HEK293 (cell line): ENCODE data around the gene IER2.
"Not testable (repeated sequence)": the region's sequence is repeated elsewhere in the genome, so short reads cannot be mapped to it uniquely, and the experiment has no call there.

Source experiments
- ZNF133 ChIP-seq: fragments of 450-650 bp; formaldehyde crosslinking; IDR thresholded peaks from 2 replicates; pipeline ENCODE4 v1.5.1; 2016; ENCODE audit warnings: missing biosample characterization, missing genetic modification characterization
- ZNF274 ChIP-seq, 2 experiments: fragments of 200-500 bp in 1 of 2; fragments of 450-650 bp in 1 of 2; sonication (Bioruptor generic) in 1 of 2; formaldehyde crosslinking in 1 of 2; IDR thresholded peaks; 2 replicates each; pipeline versions ENCODE4 v1.5.1 to v1.6.1; 2014 to 2016; ENCODE audit warnings: borderline replicate concordance in 1 of 2, inconsistent platforms in 1 of 2, low read length in 1 of 2, missing biosample characterization in 1 of 2, missing genetic modification characterization in 1 of 2
- ZNF394 ChIP-seq: fragments of 450-650 bp; formaldehyde crosslinking; IDR thresholded peaks from 2 replicates; pipeline ENCODE4 v1.5.1; 2016; ENCODE audit warnings: missing biosample characterization, missing genetic modification characterization, mild to moderate bottlenecking, moderate library complexity, borderline replicate concordance
- ZNF76 ChIP-seq: fragments of 450-650 bp; formaldehyde crosslinking; IDR thresholded peaks from 2 replicates; pipeline ENCODE4; 2016; ENCODE audit warnings: low read depth, missing biosample characterization, missing genetic modification characterization, borderline replicate concordance

DNA sequence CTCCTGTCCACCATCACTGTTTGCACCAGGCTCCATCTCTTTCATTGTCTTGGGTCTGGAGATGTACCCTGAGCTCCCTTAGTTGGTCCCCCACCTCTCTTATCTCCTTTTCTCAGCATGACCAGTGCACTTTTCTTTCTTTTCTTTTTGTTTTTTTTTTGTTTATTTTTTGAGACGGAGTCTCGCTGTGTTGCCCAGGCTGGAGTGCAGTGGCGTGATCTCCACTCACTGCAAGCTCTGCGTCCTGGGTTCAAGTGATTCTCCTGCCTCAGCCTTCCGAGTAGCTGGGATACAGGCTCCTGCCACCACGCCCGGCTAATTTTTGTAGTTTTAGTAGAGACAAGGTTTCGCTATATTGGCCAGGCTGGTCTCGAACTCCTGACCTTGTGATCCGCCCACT, 28.1 kb downstream of the IER2 start:
- TF ChIP-seq ZNF394; ZNF133; ZNF76 (tag by site-specific recombination); ZNF274 (IDR thresholded peaks at IDR 0.05; ENCODE audit: low read length); ZNF274 (tag by site-specific recombination; IDR thresholded peaks at IDR 0.05; ENCODE audit: borderline replicate concordance): not testable (repeated sequence)
